Measurements from ENCODE around the gene ANKRD13D.
A peak's percentile ranks its signal among the peaks of the same experiment; 100 is the strongest.

The ANKRD13D gene

DNA sequence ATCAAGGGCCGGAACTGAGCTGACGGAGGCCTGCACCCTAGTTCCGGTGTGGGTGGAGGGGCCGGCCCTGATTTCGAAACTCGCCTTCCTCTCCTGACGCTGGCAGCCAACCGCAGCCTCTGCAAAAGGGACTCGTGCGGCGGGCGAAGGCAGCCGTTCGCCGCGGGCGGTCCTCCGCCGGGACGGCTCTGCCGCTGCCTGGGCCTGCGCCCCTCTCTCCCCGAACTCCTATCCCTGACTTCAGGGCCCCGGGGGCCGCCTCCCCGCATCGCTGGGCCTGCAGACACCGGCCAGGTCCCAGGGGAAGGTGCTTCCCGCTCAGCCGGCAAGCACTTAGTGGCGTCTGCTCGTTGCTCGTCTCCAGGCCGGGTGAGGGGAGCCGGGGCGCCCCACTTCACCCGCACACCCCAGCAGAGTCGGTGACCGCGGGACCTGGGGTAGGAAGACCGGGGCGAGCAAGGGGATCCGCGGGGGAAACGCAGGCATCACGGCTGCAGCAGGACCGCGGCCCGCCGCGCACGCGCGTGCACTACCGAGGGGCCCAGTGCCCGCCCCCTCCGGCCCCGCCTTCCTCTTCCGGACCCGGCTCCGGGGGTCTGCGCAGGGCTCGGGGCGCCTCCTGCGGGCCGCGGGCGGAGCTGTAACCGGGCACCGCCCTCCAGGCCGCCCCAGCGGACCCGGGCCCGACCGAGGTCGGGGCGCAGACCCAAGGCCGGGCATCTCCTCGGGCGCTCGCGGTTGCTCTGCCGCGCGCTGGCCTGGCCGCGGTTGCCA, 464 bp upstream of the ANKRD13D start:
- DNase-seq, result peak; percentile 90

DNA sequence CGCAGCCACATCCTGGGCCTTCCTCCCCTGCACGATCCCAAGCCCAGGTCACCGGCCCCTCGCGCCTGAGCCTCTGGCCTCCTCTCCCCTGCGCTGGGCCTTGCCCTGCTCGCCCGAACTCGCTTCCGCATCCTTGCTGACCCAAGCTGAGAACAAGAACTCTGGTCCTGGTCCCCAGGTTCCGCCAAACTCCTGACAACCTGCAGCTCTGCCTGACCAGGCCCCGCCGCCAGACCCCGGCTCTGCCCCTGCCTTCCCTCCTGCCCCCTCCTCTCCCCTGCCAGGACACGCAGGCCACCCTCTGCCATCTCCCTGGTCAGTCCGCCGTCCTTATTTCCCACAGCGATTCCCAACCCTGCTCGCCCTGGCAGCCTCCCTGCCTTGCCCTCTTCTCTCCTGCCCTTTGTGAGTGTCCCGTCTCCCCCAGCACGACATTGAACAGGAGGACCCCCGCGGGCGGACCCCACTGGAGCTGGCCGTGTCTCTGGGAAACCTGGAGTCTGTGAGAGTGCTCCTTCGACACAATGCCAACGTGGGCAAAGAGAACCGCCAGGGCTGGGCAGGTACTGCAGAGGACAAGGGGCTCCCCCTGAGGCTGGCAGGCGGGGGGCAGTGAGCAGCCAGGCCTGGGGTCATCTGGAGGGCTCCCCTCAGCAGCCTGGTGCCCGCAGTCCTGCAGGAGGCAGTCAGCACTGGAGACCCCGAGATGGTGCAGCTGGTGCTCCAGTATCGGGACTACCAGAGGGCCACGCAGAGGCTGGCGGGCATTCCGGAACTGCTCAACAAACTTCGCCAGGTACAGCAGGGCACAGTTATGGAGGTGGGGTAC, 762 bp downstream of the ANKRD13D start:
- DNase-seq, result peak; percentile 3

DNA sequence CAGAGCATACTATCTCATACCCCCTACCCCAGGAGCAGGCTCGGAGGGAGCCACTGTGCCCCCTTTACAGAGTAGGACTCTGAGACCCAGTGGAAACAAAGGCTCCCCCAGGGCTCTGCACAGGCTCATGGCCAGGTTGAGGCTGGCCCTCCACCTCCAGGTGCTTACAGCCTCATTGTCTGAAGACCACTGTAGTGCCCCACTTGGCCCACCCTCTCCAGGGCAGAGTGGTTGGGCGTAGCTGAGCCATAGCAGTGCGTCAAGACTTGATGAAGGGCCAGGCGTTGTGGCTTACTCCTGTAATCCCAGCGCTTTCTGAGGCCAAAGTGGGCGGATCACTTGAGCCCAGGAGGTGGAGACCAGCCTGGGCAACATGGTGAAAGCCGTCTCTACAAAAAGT, 1.7 kb downstream of the ANKRD13D start:
- DNase-seq, result peak; percentile 0

DNA sequence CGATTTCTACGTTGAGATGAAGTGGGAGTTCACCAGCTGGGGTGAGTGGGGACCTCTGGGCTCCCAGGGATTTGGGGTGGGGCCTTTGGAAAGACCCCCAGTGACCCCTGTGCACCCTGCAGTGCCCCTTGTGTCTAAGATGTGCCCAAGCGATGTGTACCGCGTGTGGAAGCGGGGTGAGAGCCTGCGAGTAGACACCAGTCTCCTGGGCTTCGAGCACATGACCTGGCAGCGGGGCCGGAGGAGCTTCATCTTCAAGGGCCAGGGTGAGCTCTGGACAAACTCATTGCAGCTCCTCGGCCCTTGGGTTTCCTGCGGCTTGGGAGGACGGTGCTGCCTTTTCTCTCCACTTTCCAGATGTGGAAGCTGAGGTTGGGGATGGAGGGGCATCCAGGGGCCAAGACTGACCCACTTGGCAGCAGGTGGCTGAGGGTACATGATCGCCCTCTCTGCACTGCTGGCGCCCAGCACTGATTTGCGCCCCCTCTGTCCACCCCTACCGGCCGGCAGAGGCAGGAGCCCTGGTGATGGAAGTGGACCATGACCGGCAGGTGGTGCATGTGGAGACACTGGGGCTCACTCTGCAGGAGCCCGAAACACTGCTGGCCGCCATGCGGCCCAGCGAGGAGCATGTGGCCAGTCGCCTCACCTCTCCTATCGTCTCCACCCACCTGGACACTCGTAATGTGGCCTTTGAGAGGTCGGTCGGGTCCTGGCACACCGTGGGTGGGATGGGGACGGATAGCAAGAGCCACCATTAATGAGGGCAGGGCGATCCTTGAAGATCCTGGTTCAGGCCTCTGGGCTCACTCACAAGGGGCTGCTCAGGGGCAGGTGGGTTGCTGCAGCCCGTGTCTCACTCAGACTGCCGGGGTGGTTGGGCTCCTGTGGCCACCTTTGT, 2.6 kb downstream of the ANKRD13D start:
- DNase-seq, result no peak

DNA sequence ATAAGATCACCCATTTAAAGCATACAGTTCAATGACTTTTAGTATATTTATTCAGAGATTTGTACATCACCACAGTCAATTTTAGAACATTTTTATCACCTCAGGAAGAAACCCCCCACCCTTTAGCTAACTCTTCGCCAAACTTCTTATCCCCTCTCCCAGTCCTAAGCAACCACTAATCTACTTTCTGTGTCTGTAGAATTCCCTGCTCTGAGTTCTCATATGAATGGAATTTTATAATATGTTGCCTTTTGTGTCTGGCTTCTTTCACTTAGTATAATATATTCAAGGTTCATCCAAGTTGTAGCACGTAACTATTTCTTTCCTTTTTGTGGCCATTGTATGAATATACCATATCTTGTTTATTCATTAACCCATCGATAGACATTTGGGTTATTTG, 3.6 kb downstream of the ANKRD13D start:
- no peak for DNase-seq

DNA sequence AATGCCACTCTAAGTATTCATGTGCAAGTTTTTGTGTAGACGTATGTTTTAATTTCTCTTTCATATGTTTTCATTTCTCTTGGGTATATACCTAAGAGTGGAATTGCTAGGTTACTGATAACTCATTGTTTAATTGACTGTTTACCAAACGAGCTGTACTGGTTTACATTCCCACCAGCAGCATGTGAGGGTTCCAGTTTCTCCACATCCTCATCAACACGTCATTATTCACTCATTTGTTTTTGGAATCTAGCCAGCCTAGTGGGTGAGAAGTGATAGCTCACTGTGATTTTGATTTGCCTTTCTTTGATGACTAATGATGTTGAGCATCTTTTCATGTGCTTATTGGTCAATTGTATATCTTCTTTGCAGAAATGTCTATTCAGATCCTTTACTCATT, 4.0 kb downstream of the ANKRD13D start:
- DNase-seq, result no peak

DNA sequence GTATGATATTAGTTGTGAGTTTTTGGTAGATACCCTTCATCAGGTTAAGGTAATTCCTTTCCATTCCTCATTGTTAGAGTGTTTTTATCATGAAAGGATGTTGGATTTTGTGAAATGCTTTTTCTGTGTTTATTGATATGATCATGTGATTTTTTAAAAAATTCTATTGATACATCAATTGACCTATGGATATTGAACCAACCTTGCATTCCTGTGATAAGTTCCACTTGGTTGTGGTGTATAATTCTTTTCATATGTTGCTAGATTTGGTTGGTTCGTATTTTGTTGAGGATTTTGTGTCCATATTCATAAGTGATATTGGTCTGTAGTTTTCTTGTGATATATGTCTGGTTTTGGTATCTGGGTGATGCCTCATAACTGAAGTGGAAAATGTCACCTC, 6.7 kb downstream of the ANKRD13D start:
- DNase-seq, result no peak

DNA sequence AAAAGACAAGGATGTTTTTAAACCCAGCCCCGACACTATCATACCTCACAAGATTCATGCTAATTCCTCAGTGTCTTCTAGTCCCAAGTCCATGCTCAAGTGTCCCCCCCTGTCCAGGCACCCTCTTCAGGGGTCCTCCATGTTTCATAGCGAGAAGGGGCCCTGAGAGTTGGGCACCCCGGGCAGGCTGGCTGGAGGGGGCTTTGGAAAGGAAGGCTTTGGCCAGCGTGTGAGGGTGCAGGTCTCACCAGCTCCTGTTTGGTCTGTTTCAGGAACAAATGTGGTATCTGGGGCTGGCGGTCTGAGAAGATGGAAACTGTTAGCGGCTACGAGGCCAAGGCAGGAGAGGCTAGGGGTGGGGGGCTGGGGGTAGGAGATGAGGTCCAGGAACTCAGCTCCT, 9.7 kb downstream of the ANKRD13D start:
- DNase-seq, result no peak

DNA sequence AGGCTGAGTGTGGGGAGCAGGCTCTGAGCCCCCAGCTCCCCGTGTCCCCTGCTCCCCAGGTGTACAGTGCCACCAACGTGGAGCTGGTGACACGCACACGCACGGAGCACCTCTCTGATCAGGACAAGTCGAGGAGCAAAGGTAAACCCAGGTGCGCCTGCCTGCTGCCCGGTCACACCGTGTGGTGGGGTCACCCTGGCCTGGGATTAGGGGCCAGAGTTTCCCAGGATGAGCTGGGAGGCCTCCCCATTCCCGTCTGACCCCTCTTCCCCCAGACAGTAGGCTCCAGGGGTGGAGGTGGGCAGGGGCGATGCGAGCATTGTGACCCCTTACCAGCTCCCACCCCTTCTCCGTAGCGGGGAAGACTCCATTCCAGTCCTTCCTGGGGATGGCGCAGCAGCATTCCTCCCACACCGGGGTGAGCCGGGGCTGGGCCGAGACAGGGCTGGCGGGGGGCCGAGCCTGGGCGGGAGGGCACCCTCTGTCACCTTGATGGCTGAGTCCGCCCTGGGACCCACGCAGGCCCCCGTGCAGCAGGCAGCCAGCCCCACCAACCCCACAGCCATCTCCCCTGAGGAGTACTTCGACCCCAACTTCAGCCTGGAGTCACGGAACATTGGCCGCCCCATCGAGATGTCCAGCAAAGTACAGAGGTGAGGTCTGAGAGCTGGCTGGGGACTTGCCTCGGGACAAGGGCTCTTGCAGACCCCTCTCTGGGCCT, 10.5 kb downstream of the ANKRD13D start:
- DNase-seq, result no peak

DNA sequence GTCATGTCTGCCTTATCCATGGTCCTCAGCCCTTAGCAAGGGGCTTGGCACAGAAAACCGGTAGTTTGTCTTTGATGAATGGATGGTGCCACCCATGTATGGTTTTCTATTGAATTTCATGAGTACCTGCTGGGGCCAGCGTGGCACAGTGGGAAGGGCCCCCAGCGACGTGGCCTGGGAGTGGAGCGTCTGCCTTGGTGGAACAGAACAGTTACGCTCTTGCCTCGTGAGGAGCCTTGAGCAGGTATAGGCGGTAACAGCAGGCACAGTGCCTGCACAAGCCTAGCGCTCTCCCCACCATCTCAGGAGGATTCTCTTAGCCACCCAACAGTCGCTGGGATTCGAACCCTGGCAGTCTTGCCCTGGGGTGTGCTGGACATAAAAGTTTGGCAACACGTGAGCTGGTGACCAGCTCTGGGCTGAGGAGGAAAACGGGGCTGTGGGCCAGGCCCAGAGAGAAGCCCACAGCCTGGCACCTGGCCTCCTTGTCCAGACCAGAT, 11.2 kb downstream of the ANKRD13D start:
- no peak for DNase-seq

DNA sequence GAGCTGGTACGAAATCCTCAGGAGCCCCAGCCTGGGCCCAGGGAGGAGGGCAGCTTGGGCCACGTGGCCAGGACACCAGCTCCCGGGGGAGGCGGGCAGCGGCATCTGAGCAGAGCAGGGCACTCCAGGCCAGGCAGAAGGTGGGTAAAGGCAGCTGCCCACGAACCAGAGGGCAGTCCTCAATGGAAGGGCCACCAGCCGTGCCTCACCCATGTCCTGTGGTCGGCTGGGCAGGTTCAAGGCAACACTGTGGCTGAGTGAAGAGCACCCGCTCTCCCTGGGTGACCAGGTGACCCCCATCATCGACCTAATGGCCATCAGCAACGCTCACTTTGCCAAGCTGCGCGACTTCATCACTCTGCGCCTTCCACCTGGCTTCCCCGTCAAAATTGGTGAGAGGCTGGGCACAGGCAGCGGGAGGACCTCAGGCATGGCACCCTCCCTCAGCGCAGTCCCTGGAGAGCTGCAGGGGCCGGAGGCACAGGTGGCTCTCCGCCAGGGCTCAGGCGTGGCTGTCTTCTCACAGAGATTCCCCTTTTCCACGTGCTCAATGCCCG, 11.7 kb downstream of the ANKRD13D start:
- DNase-seq, result no peak

DNA sequence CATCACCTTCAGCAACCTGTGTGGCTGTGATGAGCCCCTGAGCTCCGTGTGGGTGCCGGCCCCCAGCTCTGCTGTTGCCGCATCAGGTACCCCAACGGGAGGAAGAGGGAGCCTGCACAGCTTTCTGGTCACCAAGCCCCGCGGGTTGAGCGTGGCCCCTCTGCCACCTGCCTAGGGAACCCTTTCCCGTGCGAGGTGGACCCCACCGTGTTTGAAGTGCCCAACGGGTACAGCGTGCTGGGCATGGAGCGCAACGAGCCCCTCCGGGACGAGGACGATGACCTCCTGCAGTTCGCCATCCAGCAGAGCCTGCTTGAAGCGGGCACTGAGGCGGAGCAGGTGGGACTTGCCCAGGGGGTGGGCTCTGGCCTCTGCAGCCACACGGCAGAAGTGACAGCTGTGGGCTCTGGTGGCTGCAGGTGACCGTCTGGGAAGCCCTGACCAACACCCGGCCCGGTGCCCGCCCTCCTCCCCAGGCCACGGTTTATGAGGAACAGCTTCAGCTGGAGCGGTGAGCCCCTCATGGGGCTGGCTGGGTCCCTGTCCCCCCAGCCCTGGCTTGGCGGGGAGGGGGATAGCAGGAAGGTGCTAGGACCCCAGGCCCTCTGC, 12.3 kb downstream of the ANKRD13D start:
- DNase-seq, result no peak

DNA sequence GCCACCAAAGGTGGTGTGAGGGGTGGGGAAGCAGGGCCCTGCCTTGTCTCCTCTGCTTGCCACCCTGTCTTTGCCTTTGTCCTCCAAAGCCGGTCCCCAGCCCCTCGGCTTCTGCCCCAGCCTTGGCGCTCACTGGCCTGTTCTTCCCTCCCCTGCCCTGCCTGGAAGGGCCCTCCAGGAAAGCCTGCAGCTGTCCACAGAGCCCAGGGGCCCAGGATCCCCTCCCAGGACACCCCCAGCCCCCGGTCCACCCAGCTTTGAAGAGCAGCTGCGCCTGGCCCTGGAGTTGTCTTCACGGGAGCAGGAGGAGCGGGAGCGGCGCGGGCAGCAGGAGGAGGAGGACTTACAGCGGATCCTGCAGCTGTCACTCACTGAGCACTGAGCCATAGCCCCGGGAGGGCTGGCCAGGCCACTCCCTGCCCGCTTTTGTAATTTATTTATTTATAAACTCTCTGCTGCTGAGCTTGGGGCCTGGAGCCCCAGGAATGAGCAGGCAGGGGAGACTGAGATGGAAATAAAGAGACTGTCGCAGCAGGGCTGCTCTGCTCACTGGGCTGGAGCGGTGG, 12.9 kb downstream of the ANKRD13D start:
- DNase-seq, result no peak

DNA sequence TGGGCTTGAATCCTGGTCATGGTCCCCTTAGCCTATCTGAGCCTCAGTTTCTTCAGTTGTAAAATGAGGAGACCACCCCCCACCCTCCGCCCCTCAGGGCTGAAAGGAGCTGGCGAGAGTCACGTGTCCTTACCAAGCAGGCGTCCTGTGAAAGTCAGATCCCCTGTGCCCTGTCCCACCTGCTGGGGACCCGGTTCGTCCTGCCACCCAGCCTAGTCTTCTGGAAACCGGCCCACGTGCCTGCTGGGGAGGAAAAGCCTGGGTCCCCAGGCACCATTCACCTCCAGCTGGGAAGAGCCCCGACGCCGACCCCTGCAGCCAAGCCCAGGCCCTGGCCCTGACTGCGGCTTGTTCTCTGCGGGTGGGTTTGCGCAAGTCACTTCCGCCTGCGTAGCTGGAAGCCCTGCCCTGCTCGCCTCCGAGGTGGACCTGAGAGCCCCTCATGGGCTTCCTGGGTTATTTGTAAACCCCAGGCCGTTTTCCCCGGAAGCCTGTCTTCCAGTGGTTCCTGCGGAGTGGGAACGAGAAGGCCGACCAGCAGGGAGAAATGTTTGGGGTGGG, 13.5 kb downstream of the ANKRD13D start:
- no peak for DNase-seq

DNA sequence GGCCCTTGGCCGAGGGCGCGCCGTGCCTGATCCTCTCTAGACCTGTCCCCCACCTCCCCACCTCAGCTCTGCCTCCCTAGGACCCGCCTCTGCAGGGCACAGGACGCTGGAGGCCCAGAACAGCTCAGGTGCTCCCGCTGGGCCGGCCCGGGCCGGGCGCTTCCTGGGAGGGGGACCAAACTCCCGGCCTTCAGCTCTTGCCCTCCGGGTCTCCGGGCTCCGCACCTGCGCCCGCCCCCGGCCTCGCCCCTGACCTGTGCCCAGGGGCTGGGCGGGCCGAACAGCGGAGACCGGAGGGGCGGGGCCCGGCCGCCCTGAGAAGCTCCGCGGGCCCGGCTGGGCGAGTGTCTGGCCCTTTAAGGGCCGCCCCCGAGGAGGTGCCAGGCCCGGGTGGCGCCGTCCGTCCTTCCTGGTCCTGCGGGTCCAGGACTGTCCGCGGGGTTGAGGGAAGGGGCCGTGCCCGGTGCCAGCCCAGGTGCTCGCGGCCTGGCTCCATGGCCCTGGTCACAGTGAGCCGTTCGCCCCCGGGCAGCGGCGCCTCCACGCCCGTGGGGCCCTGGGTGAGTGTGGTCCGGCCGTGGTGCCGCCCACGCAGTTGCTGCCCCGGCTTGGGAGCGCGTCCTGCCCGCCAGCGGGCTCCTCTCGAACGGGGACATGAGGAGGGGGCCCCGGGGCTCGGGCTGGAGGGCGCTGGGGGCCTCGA, 14.2 kb downstream of the ANKRD13D start, which contains the start of gene SSH3:
TSS of gene SSH3 (plus strand) at position 399 of the 703 bp plus-strand sequence. CDS start at position 495, 96 bp downstream.
- DNase-seq, result no peak

DNA sequence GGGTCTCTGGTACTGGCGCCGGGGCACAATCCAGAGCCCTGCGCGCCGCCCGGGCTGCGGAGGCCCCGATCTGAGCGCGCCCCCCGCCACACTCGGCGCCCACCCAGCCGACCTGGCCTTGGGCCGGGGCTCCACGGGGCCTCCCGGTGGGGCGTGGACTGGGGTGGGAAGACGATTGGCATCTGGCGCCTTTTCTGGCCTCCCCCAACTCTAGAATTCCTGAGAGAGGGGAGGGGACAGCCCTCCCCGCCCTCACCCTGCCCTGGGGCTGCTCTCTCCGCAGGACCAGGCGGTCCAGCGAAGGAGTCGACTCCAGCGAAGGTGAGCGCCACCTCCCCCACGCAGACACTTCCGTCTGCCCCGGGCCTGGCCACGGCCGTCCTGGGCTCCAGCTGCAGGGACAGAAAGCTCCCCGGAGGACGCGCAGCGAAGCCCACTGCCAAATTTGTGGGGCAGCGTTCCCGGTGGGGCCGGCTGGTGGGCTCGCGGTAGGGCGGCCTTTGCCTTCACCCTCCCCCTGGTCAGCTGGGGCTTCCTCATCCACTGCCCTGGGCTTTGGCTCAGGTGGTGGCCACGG, 14.8 kb downstream of the ANKRD13D start:
- DNase-seq, result no peak

DNA sequence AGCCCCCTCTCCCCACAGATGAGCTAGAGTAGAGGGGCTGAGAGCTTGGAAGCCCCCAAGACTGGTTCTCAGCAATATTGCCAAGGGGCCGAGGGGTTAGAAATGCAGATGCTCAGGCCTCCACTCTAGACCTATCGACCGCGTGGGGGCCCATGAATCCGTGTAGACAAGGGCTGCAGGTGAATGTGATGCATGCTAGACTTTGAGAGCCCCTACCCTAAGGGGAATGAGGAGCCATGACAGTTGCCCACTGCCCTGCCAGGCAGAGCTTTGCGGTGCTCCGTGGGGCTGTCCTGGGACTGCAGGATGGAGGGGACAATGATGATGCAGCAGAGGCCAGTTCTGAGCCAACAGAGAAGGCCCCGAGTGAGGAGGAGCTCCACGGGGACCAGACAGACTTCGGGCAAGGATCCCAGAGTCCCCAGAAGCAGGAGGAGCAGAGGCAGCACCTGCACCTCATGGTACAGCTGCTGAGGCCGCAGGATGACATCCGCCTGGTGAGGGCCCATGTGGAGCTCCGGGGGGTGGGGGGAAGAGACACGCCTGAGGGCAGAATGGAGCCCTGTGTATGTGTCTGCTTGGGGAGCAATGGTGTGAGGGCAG, 15.5 kb downstream of the ANKRD13D start:
- DNase-seq, result no peak

DNA sequence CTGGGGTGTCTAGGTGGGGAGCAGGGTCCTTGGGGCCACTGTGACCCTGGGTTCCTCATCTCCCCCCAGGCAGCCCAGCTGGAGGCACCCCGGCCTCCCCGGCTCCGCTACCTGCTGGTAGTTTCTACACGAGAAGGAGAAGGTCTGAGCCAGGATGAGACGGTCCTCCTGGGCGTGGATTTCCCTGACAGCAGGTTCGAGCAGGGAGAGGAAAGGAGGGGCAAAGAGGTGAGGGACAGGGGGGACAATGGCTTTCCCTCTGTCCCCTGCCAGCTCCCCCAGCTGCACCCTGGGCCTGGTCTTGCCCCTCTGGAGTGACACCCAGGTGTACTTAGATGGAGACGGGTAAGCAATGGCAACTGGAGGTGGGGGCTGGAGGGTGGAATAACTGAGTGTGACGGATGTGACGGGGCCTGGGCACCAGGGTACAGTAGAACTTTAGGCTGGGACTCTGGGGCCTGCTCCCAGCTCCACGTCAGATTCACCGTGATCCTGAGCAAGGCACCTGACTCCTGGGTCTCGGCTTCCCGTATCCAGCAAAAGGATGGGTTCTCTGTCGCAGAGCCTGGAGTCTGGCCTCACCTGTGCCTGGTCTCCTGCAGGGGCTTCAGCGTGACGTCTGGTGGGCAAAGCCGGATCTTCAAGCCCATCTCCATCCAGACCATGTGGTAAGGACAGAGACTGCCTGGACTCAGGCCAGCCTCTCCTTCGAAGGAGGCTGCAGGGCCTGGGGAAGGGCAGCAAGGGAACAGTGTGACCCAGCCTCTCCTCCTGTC, 17.9 kb downstream of the ANKRD13D start:
- DNase-seq, result no peak

Measured in stimulated activated CD4-positive, alpha-beta T cell treated with anti-CD3 and anti-CD28 coated beads, Interleukin-1b, Interleukin-23, amount 100 ng/mL, for 48 hours (primary cell).